NCI-H82 (cell line): ENCODE data around the gene C3.

Experiments
- DNase-seq: peaks from one replicate; lab custom pipeline; 2025; lab: John Stamatoyannopoulos, UW

The C3 gene

GRCh38 chr19:6730941-6731670 is 10.7 kb upstream of the C3 start:
- no peak for DNase-seq

- peak; percentile 38 for DNase-seq
Observed at GRCh38 chr19:6730153-6730804, 9.8 kb upstream of the C3 start.

- no peak for DNase-seq
Observed at GRCh38 chr19:6729573-6730152, 9.2 kb upstream of the C3 start.

DNA sequence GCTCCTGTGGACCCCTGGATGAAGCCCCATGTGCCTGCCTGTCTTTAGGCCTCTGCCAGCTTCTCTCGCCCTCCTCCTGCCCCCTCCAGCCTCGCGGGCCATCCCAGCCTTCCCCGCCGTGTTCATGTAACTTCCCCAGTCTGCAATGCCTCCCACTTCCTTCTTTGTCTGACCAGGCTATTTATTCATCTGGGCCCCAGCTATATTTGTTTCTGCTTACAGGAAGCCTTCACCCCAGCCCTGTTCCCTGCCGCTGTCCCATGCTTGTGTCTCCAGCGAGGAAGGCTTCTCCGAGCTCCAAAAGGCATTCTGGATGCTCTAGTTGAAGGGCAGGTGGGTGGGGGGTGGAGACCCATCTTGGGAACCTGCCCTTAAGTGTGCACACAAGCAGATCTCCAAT is 7.9 kb upstream of the C3 start:
- DNase-seq = no peak

GRCh38 chr19:6725513-6726231 is 5.2 kb upstream of the C3 start:
- no peak for DNase-seq

GRCh38 chr19:6724631-6725492 is 4.4 kb upstream of the C3 start:
- DNase-seq = no peak

- no peak for DNase-seq
Observed at GRCh38 chr19:6723738-6724137, 3.3 kb upstream of the C3 start.

DNA sequence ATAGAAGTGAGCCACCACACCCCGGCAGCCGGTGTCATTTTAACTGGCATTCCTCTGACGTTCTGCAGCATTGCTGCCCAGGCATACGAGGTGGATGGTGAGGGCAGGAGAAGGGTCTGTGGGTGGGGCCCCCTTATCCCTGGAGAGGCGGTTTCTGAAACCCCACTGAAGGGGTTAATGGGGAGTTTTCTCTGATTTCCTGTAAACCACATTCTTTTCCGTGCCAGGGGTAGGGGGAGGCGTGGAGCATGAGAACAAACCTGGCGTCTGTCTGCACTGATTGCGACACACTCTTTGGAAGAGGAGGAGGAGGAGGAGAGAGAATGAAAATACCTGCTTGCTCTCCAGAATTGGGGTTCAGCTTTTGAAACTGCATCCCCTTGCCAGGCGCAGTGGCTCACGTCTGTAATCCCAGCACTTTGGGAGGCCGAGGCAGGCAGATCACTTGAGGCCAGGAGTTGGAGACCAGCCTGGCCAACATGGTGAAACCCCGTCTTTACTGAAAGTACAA is 2.7 kb upstream of the C3 start:
- no peak for DNase-seq

DNA sequence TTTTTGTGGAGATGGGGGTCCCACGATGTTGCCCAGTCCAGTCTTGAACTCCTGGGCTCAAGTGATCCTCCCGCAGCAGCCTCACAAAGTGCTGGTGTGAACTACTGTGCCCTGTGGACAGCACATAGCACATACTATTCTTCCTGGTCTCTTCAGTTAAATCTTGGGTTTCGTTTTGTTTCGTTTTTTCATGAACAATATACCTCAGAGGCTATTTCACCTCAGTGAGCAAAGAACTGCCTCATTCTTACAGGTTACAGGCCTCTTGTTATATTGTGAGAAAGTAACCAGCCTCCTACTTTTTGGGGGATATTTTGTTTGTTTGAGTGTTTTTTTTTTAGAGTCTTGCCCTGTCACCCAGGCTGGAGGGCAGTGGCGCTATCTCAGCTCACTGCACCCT is 1.3 kb upstream of the C3 start:
- no peak for DNase-seq

DNA sequence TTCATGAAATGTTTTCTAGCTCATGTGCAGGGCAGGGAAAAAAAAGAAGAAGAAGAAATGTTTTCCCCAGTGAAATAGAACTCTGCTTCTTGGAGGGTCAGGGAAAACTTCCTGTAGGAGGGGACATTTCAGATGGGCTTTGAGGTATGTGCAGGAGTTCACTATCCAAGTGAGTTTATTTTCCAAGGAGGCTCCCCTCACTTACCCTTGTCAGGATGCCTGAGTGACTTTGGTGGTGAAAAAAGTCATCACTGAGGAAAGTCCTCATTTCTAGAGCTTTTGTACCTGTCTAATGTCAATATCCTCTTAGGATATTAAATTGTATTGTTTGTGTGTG is 656 bp upstream of the C3 start:
- no peak for DNase-seq

DNA sequence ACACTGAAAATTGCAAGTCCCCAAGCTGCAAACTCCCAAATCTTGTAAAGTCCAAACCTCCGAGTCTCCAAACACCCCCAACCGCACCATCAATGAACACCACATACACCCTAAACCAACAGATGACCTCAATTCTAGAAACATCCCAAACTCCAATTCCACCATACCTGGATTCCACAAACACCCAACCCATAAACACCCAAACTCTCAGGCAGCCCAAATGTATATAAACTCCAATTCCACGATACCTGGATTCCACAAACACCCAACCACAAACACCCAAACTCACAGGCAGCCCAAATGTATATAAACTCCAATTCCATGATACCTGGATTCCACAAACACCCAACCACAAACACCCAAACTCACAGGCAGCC is 470 bp downstream of the C3 start:
- DNase-seq = no peak

GRCh38 chr19:6719540-6719861 is 949 bp downstream of the C3 start:
- no peak for DNase-seq

- peak; percentile 60 for DNase-seq
Observed at GRCh38 chr19:6718741-6719539, 1.5 kb downstream of the C3 start.

DNA sequence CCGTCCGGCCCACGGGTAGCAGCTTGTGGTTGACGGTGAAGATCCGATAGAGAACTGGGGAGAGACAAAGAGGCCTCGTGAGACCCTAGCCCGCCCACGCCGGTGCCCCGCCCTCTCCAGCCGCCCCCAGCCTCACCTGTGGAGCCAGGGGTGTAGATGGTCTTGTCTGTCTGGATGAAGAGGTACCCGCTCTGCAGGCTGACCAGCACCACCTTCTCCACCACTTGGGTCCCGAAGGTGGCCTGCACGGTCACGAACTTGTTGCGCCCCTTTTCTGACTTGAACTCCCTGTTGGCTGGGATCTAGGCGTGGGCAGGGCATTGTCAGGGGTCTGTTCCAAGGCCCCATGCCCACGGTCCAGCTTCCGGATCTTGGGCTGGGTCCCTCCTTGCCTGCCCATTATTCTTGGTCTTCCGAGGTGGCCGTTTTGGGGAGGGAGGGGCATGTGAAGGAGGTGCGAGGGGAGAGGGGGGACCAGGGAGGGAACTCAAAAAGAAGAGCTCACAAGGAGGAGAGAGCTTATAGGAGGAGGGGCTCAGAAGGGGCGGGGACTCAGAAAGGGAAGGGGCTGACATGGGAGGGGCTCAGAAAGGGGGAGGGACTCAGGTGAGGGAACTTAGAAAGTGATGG is 2.2 kb downstream of the C3 start:
- no peak for DNase-seq

- no peak for DNase-seq
Observed at GRCh38 chr19:6717441-6717971, 2.9 kb downstream of the C3 start.

GRCh38 chr19:6717036-6717435 is 3.4 kb downstream of the C3 start:
- no peak for DNase-seq

- no peak for DNase-seq
Observed at GRCh38 chr19:6716610-6716970, 3.9 kb downstream of the C3 start.

GRCh38 chr19:6714749-6715555 is 5.5 kb downstream of the C3 start:
- no peak for DNase-seq

DNA sequence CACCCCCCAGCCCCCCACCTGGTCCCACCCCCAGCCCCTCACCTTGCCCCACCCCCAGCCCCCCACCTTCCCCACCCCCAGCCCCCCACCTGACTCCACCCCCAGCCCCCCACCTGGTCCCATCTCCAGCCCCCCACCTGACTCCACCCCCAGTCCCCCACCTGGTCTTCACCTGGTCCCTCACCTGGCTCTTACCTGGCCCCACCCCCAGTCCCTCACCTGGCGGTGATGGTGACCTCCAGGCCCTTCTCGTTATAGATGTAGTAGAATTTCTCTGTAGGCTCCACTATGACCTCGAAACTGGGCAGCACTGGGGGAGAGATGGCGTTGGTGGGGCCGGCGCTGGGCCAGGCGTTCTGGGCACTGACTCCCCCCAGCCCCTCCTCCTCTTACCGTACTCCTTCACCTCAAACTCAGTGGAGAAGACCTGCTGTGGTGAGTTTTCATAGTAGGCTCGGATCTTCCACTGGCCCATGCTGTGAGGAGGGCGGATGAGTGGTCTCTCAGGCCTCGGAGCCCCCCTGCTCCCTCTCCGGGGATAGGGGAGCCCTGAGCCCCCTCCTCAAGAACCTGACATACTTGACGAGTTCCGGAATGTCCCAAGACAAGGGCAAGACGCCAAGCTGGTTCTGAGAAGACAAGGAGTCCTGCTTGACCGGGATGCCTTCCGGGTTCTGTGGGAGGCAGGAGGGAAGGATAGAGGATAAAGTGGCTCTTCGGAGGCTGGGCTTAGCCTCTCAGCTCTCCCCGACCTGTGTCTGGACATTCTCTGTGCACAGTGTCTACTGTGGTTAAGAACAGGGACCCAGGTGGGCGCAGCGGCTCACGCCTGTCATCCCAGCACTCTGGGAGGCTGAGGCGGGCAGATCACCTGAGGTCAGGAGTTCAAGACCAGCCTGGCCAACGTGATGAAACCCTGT is 6.4 kb downstream of the C3 start:
- DNase-seq = no peak
